Smooth muscle cell of the brain vasculature (primary cell): ENCODE results near the gene SDK1.

Experiments used
- DNase-seq: peaks from one replicate; pipeline ENCODE4 v3.0.0-alpha.2; 2012; ENCODE audit warnings: low read depth, low spot score

SDK1 gene

GRCh38 chr7:4196121-4196819 is 895.2 kb downstream of the SDK1 start:
- no peak for DNase-seq

GRCh38 chr7:4198301-4198700 is 897.2 kb downstream of the SDK1 start:
- DNase-seq = no peak

GRCh38 chr7:4200546-4201094 is 899.6 kb downstream of the SDK1 start:
- DNase-seq = no peak

- no peak for DNase-seq
Observed at GRCh38 chr7:4201566-4201965, 900.5 kb downstream of the SDK1 start.

GRCh38 chr7:4202154-4202736 is 901.2 kb downstream of the SDK1 start:
- no peak for DNase-seq

GRCh38 chr7:4202954-4203353 is 901.9 kb downstream of the SDK1 start:
- no peak for DNase-seq

- no peak for DNase-seq
Observed at GRCh38 chr7:4203626-4204512, 902.8 kb downstream of the SDK1 start.

- no peak for DNase-seq
Observed at GRCh38 chr7:4204513-4205165, 903.6 kb downstream of the SDK1 start.

- no peak for DNase-seq
Observed at GRCh38 chr7:4205828-4206227, 904.8 kb downstream of the SDK1 start.

- DNase-seq = no peak
Observed at GRCh38 chr7:4207011-4207410, 906.0 kb downstream of the SDK1 start.

GRCh38 chr7:4208086-4208485 is 907.0 kb downstream of the SDK1 start:
- no peak for DNase-seq

- no peak for DNase-seq
Observed at GRCh38 chr7:4208586-4208985, 907.5 kb downstream of the SDK1 start.

GRCh38 chr7:4209126-4209525 is 908.1 kb downstream of the SDK1 start:
- no peak for DNase-seq

GRCh38 chr7:4209966-4210365 is 908.9 kb downstream of the SDK1 start:
- no peak for DNase-seq

- DNase-seq = no peak
Observed at GRCh38 chr7:4210821-4211220, 909.8 kb downstream of the SDK1 start.

- DNase-seq = no peak
Observed at GRCh38 chr7:4211261-4211660, 910.2 kb downstream of the SDK1 start.

GRCh38 chr7:4212376-4212775 is 911.3 kb downstream of the SDK1 start:
- no peak for DNase-seq

GRCh38 chr7:4214291-4215155 is 913.5 kb downstream of the SDK1 start:
- DNase-seq = no peak

GRCh38 chr7:4215176-4215720 is 914.2 kb downstream of the SDK1 start:
- DNase-seq = no peak

- no peak for DNase-seq
Observed at GRCh38 chr7:4216016-4216415, 915.0 kb downstream of the SDK1 start.
